Head of caudate nucleus (tissue), 42 donors: Measurements from ENCODE around the gene RAB4A.

Source experiments
- DNase-seq, 42 donors: peaks; one replicate each; pipeline versions ENCODE4 v3.0.0 to v3.0.0-alpha.2; 2020 to 2021; ENCODE audit warnings: mixed read lengths in 7 of 42
- intact Hi-C: fragments of 100-400 bp; cut with DNase I; formaldehyde crosslinking; loops from one replicate; pipeline ENCODE4 v1.15.0; 2022

RAB4A gene

GRCh38 chr1:229270547-229271447 lies at the start of gene RAB4A:
TSS of gene RAB4A (plus strand) at chr1:229271111. CDS start at chr1:229271340, 229 bp downstream.
- DNase-seq, result peak; percentile 45 to 93 (median 86)
- intact Hi-C loops, result loop anchor here (5.0 kb wide), 1 partner anchor 72 kb away; the partner anchor contains the start of gene CCSAP

- peak in 1 of 42 donors; percentile 39 for DNase-seq
- intact Hi-C loops, result loop anchor here (10.0 kb wide), 2 partner anchors 87 to 557 kb away; no protein-coding TSS in a partner anchor
These were observed 48.8 kb upstream of the RAB4A start for GRCh38 chr1:229222081-229222480.

- intact Hi-C loops, result loop anchor here (10.0 kb wide), 2 partner anchors 89 to 559 kb away; no protein-coding TSS in a partner anchor
These were observed 47.4 kb upstream of the RAB4A start for GRCh38 chr1:229223498-229223897.

GRCh38 chr1:229224308-229224707 lies 46.6 kb upstream of the RAB4A start:
- DNase-seq, result peak in 1 of 42 donors; percentile 41
- intact Hi-C loops, result loop anchor here (10.0 kb wide), 2 partner anchors 90 to 560 kb away; no protein-coding TSS in a partner anchor

More at GRCh38 chr1:229223498-229223897, 47.4 kb upstream of the RAB4A start:
- peak in 4 of 42 donors; percentile 38 to 43 (median 40) for DNase-seq

GRCh38 chr1:229225331-229225782 lies 45.6 kb upstream of the RAB4A start:
- intact Hi-C loops, result loop anchor here (5.0 to 10.0 kb wide), 3 partner anchors 91 to 561 kb away; no protein-coding TSS in a partner anchor
- DNase-seq, result peak in 3 of 42 donors; percentile 35 to 53 (median 37)

- DNase-seq, result peak in 2 of 42 donors; percentile 26 to 40
- intact Hi-C loops, result loop anchor here (2.0 to 10.0 kb wide), 4 partner anchors 92 to 562 kb away; partner anchors contain the start of gene RHOU
These were observed 44.1 kb upstream of the RAB4A start for GRCh38 chr1:229226796-229227195.

- peak; percentile 78 to 97 (median 92) for DNase-seq
- intact Hi-C loops, result loop anchor here (2.0 to 10.0 kb wide), 4 partner anchors 93 to 563 kb away; partner anchors contain the start of gene RHOU
These were observed 43.5 kb upstream of the RAB4A start for GRCh38 chr1:229227298-229227919.

GRCh38 chr1:229228522-229228921 lies 42.4 kb upstream of the RAB4A start:
- peak in 2 of 42 donors; percentile 35 to 37 for DNase-seq
- intact Hi-C loops, result loop anchor here (5.0 to 10.0 kb wide), 3 partner anchors 94 to 564 kb away; no protein-coding TSS in a partner anchor

GRCh38 chr1:229229137-229229720 lies 41.7 kb upstream of the RAB4A start:
- intact Hi-C loops, result loop anchor here (5.0 to 10.0 kb wide), 3 partner anchors 94 to 564 kb away; no protein-coding TSS in a partner anchor
- DNase-seq, result peak in 4 of 42 donors; percentile 35 to 49 (median 42)

GRCh38 chr1:229229721-229230139 lies 41.2 kb upstream of the RAB4A start:
- peak; percentile 50 to 95 (median 88) for DNase-seq
- intact Hi-C loops, result loop anchor here (5.0 to 10.0 kb wide), 3 partner anchors 95 to 565 kb away; no protein-coding TSS in a partner anchor

- intact Hi-C loops, result no loop called here
- DNase-seq, result peak in 20 of 42 donors; percentile 17 to 87 (median 66)
These were observed 40.6 kb upstream of the RAB4A start for GRCh38 chr1:229230140-229230892.

- DNase-seq, result peak in 9 of 42 donors; percentile 26 to 73 (median 49)
- intact Hi-C loops, result no loop called here
These were observed 39.8 kb upstream of the RAB4A start for GRCh38 chr1:229230893-229231753.

- intact Hi-C loops, result no loop called here
- DNase-seq, result peak in 33 of 42 donors; percentile 17 to 84 (median 51)
These were observed 39.2 kb upstream of the RAB4A start for GRCh38 chr1:229231754-229232119.

- DNase-seq, result peak in 3 of 42 donors; percentile 22 to 37 (median 31)
- intact Hi-C loops, result no loop called here
These were observed 35.9 kb upstream of the RAB4A start for GRCh38 chr1:229234870-229235472.

GRCh38 chr1:229237320-229237719 lies 33.6 kb upstream of the RAB4A start:
- peak in 1 of 42 donors; percentile 19 for DNase-seq
- intact Hi-C loops, result no loop called here

- intact Hi-C loops, result no loop called here
- no peak for DNase-seq
These were observed 32.7 kb upstream of the RAB4A start for GRCh38 chr1:229238231-229238630.
